Activated B cell treated with CpG ODN at 0.5 μM for 24 hours (primary cell): ENCODE measurements around the gene CADPS2. TPM values are rescaled to one million over a fixed set of nuclear protein-coding genes. Genes with fewer than 3 reads are reported as not detected.

ENCODE experiments used
- ATAC-seq: fragments of 200-7000 bp; cut with Tn5 transposase; one replicate; pipeline ENCODE4 v1.10.0; 2021; ENCODE audit warnings: low read depth, mild to moderate bottlenecking, moderate library complexity
- CTCF ChIA-PET: fragments of 350-600 bp; sonication (Branson Sonifier 250); formaldehyde crosslinking; loops from one replicate; lab custom pipeline; 2021; ENCODE audit warnings: antibody characterized with exemption; lab: Charles Lee
- POLR2A ChIA-PET: fragments of 350-600 bp; sonication (Branson Sonifier 250); formaldehyde crosslinking; loops from one replicate; lab custom pipeline; 2021; ENCODE audit warnings: antibody characterized with exemption; lab: Charles Lee
- DNase-seq: peaks from one replicate; pipeline ENCODE4 v3.0.0; 2022
- H3K27ac Mint-ChIP-seq: one replicate; pipeline ENCODE4 v1.8.0; 2020; ENCODE audit warnings: mixed read lengths
- H3K27me3 Mint-ChIP-seq: one replicate; pipeline ENCODE4 v1.8.0; 2021; ENCODE audit warnings: mixed read lengths
- H3K36me3 Mint-ChIP-seq: one replicate; pipeline ENCODE4 v1.8.0; 2021; ENCODE audit warnings: low read depth, mixed read lengths
- H3K4me1 Mint-ChIP-seq: one replicate; pipeline ENCODE4 v1.8.0; 2021; ENCODE audit warnings: mixed read lengths
- H3K4me3 Mint-ChIP-seq: one replicate; pipeline ENCODE4 v1.8.0; 2020; ENCODE audit warnings: mild to moderate bottlenecking, mixed read lengths
- H3K9me3 Mint-ChIP-seq: one replicate; pipeline ENCODE4 v1.8.0; 2020; ENCODE audit warnings: mixed read lengths
- intact Hi-C: fragments of 100-400 bp; cut with micrococcal nuclease; formaldehyde crosslinking; loops from one replicate; pipeline ENCODE4 v1.15.1; 2024
- total RNA-seq: library from RNA; stranded (reverse); gene quantifications from 2 replicates; pipeline ENCODE4 v1.2.3, GENCODE V29; 2022
- TF ChIP-seq, protein P1 (sequence below): fragments of 200-600 bp; IDR thresholded peaks from one replicate; pipeline ENCODE4 v1.8.0; 2022; ENCODE audit warnings: antibody characterized with exemption, mild to moderate bottlenecking

Gene CADPS2
- total RNA-seq, 1 donor from 2014 or later: not detected

DNA sequence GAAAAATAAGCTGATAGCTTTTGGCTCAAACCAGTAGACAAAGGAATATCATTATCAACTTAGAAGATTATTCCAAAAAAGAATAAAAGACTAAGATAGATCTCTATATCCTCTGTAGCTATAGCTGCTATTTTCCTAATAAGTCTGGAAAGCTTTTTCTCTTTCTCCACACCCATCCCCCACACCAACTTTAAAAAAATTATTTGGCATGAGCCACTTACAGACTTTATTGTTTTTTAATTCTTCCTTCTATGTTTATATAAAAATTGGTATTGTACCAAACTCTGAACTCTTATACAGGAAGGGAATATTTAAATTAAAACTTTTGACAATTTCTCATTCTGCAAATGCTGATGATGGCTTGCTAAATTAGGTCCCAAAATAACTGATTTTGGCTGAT is 330.0 kb downstream of the CADPS2 start:
- ChIA-PET POLR2A (no interaction called here), CTCF (no interaction called here)
- DNase-seq: no peak
- H3K36me3 Mint-ChIP-seq: no peaks in the 10 kb centered on the region
- TF ChIP-seq, protein P1, sequence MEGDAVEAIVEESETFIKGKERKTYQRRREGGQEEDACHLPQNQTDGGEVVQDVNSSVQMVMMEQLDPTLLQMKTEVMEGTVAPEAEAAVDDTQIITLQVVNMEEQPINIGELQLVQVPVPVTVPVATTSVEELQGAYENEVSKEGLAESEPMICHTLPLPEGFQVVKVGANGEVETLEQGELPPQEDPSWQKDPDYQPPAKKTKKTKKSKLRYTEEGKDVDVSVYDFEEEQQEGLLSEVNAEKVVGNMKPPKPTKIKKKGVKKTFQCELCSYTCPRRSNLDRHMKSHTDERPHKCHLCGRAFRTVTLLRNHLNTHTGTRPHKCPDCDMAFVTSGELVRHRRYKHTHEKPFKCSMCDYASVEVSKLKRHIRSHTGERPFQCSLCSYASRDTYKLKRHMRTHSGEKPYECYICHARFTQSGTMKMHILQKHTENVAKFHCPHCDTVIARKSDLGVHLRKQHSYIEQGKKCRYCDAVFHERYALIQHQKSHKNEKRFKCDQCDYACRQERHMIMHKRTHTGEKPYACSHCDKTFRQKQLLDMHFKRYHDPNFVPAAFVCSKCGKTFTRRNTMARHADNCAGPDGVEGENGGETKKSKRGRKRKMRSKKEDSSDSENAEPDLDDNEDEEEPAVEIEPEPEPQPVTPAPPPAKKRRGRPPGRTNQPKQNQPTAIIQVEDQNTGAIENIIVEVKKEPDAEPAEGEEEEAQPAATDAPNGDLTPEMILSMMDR: no peak
- ATAC-seq: no peak
- no peaks in the 10 kb centered on the region for H3K9me3 Mint-ChIP-seq
- no peak overlapping the region for H3K4me3 Mint-ChIP-seq
- no peaks in the 10 kb centered on the region for H3K4me1 Mint-ChIP-seq
- intact Hi-C loops: no loop called here
- H3K27ac Mint-ChIP-seq: no peak overlapping the region
- H3K27me3 Mint-ChIP-seq: peaks cover 3% of the 10 kb centered on the region

DNA sequence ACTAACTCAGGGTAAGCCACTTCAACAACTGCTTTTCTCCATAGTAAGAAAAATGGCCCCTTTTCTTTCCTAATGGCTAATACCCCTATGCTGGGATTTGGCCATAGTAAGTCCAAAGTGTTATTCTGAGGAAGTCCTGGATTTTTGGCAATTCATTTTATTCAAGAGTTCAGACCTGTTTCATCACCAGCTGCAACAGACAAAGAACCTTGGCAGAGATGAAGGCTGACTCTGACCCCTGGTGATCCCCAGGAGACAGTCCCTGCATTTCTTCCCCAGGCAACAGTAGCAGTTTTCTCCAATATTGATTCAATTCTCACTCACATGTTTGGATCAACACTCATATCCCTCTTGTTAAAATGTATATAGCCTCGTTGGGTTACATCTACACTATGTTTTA is 332.5 kb downstream of the CADPS2 start:
- peaks cover 3% of the 10 kb centered on the region for H3K27me3 Mint-ChIP-seq
- intact Hi-C loops: no loop called here
- TF ChIP-seq, protein P1: no peak
- ATAC-seq (no peak), DNase-seq (no peak)
- no peaks in the 10 kb centered on the region for H3K4me1 Mint-ChIP-seq
- ChIA-PET CTCF (no interaction called here), POLR2A (no interaction called here)
- H3K36me3 Mint-ChIP-seq: no peaks in the 10 kb centered on the region
- no peak overlapping the region for H3K4me3 Mint-ChIP-seq
- H3K27ac Mint-ChIP-seq: no peak overlapping the region
- H3K9me3 Mint-ChIP-seq: no peaks in the 10 kb centered on the region

DNA sequence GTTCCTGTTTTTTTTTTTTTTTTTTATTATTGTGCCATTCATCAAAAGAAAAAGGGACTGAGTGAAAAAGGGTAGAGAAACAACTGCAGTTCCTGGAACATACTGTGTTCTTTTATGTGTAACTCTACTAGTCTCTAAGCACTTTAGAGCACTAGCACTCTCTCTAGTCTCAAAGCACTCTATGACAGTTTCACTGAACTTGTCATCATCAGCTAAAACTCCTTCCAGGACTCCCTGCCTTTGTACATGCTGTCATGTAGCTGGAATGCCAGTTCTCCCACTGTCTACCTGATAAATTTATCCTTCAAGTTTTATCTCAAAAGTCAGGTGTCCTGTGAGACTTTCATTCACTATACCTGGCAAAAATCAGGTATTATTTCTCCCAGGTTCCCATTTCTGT is 333.5 kb downstream of the CADPS2 start:
- Mint-ChIP-seq H3K27ac (no peak overlapping the region), H3K4me1 (no peaks in the 10 kb centered on the region), H3K36me3 (no peaks in the 10 kb centered on the region), H3K9me3 (no peaks in the 10 kb centered on the region), H3K27me3 (peaks cover 3% of the 10 kb centered on the region), H3K4me3 (no peak overlapping the region)
- POLR2A ChIA-PET: no interaction called here
- intact Hi-C loops: no loop called here
- DNase-seq (no peak), ATAC-seq (no peak)
- CTCF ChIA-PET: no interaction called here
- TF ChIP-seq, protein P1: no peak

DNA sequence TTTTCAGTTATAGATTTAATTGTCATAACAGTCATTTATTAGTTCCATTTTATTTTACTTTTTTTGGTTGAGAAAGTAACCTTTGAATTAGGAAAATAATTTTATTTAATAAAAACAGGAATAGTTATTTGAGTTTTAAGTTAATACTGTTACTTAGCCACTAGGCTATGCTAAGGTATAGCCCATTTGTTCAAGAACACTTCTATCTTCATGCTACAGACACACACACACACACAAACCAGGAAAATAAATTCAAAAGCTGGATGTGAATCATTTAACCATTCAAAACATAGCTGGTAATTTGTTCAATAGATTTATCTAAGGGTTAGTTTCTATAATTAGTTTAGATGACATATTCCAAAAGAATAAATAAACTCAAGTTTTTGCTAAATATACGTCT is 335.7 kb downstream of the CADPS2 start:
- Mint-ChIP-seq H3K4me3 (no peak overlapping the region), H3K27me3 (peaks cover 1% of the 10 kb centered on the region), H3K9me3 (no peaks in the 10 kb centered on the region), H3K27ac (no peak overlapping the region), H3K4me1 (no peaks in the 10 kb centered on the region), H3K36me3 (no peaks in the 10 kb centered on the region)
- ChIA-PET POLR2A (no interaction called here), CTCF (no interaction called here)
- no peak for DNase-seq
- intact Hi-C loops: no loop called here
- TF ChIP-seq, protein P1: no peak
- no peak for ATAC-seq

DNA sequence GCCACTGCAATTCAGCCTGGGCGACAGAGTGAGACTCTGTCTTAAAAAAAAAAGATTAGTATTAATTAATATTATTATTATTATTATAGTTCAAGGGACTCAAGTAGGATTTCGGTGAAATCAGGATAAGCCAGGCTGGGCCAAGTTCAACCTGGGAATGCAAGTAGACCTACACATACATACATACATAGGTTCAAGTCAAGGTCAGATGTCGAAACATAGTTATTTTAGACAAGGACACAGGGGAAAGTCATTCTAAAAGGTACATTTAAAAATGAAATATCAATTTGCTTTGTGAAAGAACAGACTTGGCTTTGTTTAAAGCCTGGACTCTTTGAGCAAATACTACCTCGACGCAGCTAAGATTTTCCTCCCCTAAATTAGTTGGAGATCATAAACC is 336.7 kb downstream of the CADPS2 start:
- no peaks in the 10 kb centered on the region for H3K36me3 Mint-ChIP-seq
- no peak overlapping the region for H3K27ac Mint-ChIP-seq
- H3K27me3 Mint-ChIP-seq: peaks cover 1% of the 10 kb centered on the region
- H3K4me3 Mint-ChIP-seq: no peak overlapping the region
- POLR2A ChIA-PET: no interaction called here
- intact Hi-C loops: no loop called here
- TF ChIP-seq, protein P1: no peak
- ATAC-seq: no peak
- H3K4me1 Mint-ChIP-seq: peaks cover 4% of the 10 kb centered on the region
- DNase-seq: no peak
- CTCF ChIA-PET: no interaction called here
- no peaks in the 10 kb centered on the region for H3K9me3 Mint-ChIP-seq
